ENCODE measurements around the gene SHH. TPM values are rescaled to one million over a fixed set of nuclear protein-coding genes. Genes with fewer than 3 reads are reported as not detected.
"Not testable (repeated sequence)": the region's sequence is repeated elsewhere in the genome, so short reads cannot be mapped to it uniquely, and the experiment has no call there.

Gene SHH
- total RNA-seq, 1 donor from 2014 or later: 0.07 TPM

GRCh38 chr7:155838312-155838711, 26.0 kb upstream of the SHH start:
- H3K4me3 Mint-ChIP-seq (ENCODE audit: low read depth); H3K36me3 Mint-ChIP-seq (ENCODE audit: low read depth); H3K27ac Mint-ChIP-seq; DNase-seq (ENCODE audit: low spot score); H3K4me1 Mint-ChIP-seq (ENCODE audit: low read depth); H3K9me3 Mint-ChIP-seq; H3K27me3 Mint-ChIP-seq (ENCODE audit: low read depth); intact Hi-C loops (cut with micrococcal nuclease): not testable (repeated sequence)

- H3K36me3 Mint-ChIP-seq (ENCODE audit: low read depth): no peaks in the 10 kb centered on the region
- no peak for DNase-seq (ENCODE audit: low spot score)
- H3K27ac Mint-ChIP-seq: no peak overlapping the region
- H3K4me1 Mint-ChIP-seq (ENCODE audit: low read depth): no peaks in the 10 kb centered on the region
- H3K4me3 Mint-ChIP-seq (ENCODE audit: low read depth): no peak overlapping the region
- H3K9me3 Mint-ChIP-seq: no peaks in the 10 kb centered on the region
- no peaks in the 10 kb centered on the region for H3K27me3 Mint-ChIP-seq (ENCODE audit: low read depth)
- intact Hi-C loops (cut with micrococcal nuclease): no loop called here
These were observed 24.8 kb upstream of the SHH start for GRCh38 chr7:155837126-155837479.

GRCh38 chr7:155836216-155837125, 24.2 kb upstream of the SHH start:
- no peaks in the 10 kb centered on the region for H3K27me3 Mint-ChIP-seq (ENCODE audit: low read depth)
- H3K4me3 Mint-ChIP-seq (ENCODE audit: low read depth): no peak overlapping the region
- H3K36me3 Mint-ChIP-seq (ENCODE audit: low read depth): no peaks in the 10 kb centered on the region
- intact Hi-C loops (cut with micrococcal nuclease): no loop called here
- H3K9me3 Mint-ChIP-seq: no peaks in the 10 kb centered on the region
- H3K27ac Mint-ChIP-seq: no peak overlapping the region
- DNase-seq (ENCODE audit: low spot score): no peak
- no peaks in the 10 kb centered on the region for H3K4me1 Mint-ChIP-seq (ENCODE audit: low read depth)

GRCh38 chr7:155835446-155836215, 23.4 kb upstream of the SHH start:
- Mint-ChIP-seq H3K9me3 (no peaks in the 10 kb centered on the region), H3K36me3 (ENCODE audit: low read depth) (no peaks in the 10 kb centered on the region), H3K4me1 (ENCODE audit: low read depth) (no peaks in the 10 kb centered on the region), H3K4me3 (ENCODE audit: low read depth) (no peak overlapping the region), H3K27ac (no peak overlapping the region), H3K27me3 (ENCODE audit: low read depth) (no peaks in the 10 kb centered on the region)
- intact Hi-C loops (cut with micrococcal nuclease): no loop called here
- no peak for DNase-seq (ENCODE audit: low spot score)

GRCh38 chr7:155834486-155835048, 22.3 kb upstream of the SHH start:
- Mint-ChIP-seq H3K4me1 (ENCODE audit: low read depth) (no peaks in the 10 kb centered on the region), H3K36me3 (ENCODE audit: low read depth) (no peaks in the 10 kb centered on the region), H3K27ac (no peak overlapping the region), H3K9me3 (no peaks in the 10 kb centered on the region), H3K4me3 (ENCODE audit: low read depth) (no peak overlapping the region), H3K27me3 (ENCODE audit: low read depth) (no peaks in the 10 kb centered on the region)
- DNase-seq (ENCODE audit: low spot score): no peak
- intact Hi-C loops (cut with micrococcal nuclease): no loop called here

- intact Hi-C loops (cut with micrococcal nuclease): no loop called here
- Mint-ChIP-seq H3K27me3 (ENCODE audit: low read depth) (no peaks in the 10 kb centered on the region), H3K4me1 (ENCODE audit: low read depth) (no peaks in the 10 kb centered on the region), H3K36me3 (ENCODE audit: low read depth) (no peaks in the 10 kb centered on the region), H3K4me3 (ENCODE audit: low read depth) (no peak overlapping the region), H3K27ac (no peak overlapping the region), H3K9me3 (no peaks in the 10 kb centered on the region)
- no peak for DNase-seq (ENCODE audit: low spot score)
These were observed 21.4 kb upstream of the SHH start for GRCh38 chr7:155833651-155834050.

GRCh38 chr7:155832581-155832981, 20.3 kb upstream of the SHH start:
- intact Hi-C loops (cut with micrococcal nuclease): no loop called here
- no peaks in the 10 kb centered on the region for H3K4me1 Mint-ChIP-seq (ENCODE audit: low read depth)
- H3K9me3 Mint-ChIP-seq: no peaks in the 10 kb centered on the region
- no peak overlapping the region for H3K4me3 Mint-ChIP-seq (ENCODE audit: low read depth)
- H3K36me3 Mint-ChIP-seq (ENCODE audit: low read depth): no peaks in the 10 kb centered on the region
- no peaks in the 10 kb centered on the region for H3K27me3 Mint-ChIP-seq (ENCODE audit: low read depth)
- DNase-seq (ENCODE audit: low spot score): no peak
- no peak overlapping the region for H3K27ac Mint-ChIP-seq

- Mint-ChIP-seq H3K9me3 (no peaks in the 10 kb centered on the region), H3K4me3 (ENCODE audit: low read depth) (no peak overlapping the region), H3K27me3 (ENCODE audit: low read depth) (no peaks in the 10 kb centered on the region), H3K36me3 (ENCODE audit: low read depth) (no peaks in the 10 kb centered on the region), H3K4me1 (ENCODE audit: low read depth) (no peaks in the 10 kb centered on the region), H3K27ac (no peak overlapping the region)
- no peak for DNase-seq (ENCODE audit: low spot score)
- intact Hi-C loops (cut with micrococcal nuclease): no loop called here
These were observed 19.7 kb upstream of the SHH start for GRCh38 chr7:155831807-155832524.

GRCh38 chr7:155830961-155831806, 18.9 kb upstream of the SHH start:
- Mint-ChIP-seq H3K9me3 (no peaks in the 10 kb centered on the region), H3K4me1 (ENCODE audit: low read depth) (no peaks in the 10 kb centered on the region), H3K36me3 (ENCODE audit: low read depth) (no peaks in the 10 kb centered on the region), H3K27ac (no peak overlapping the region), H3K27me3 (ENCODE audit: low read depth) (no peaks in the 10 kb centered on the region), H3K4me3 (ENCODE audit: low read depth) (no peak overlapping the region)
- no peak for DNase-seq (ENCODE audit: low spot score)
- intact Hi-C loops (cut with micrococcal nuclease): no loop called here

GRCh38 chr7:155829796-155830470, 17.7 kb upstream of the SHH start:
- Mint-ChIP-seq H3K27me3 (ENCODE audit: low read depth) (peaks cover 1% of the 10 kb centered on the region), H3K36me3 (ENCODE audit: low read depth) (no peaks in the 10 kb centered on the region), H3K4me1 (ENCODE audit: low read depth) (no peaks in the 10 kb centered on the region), H3K9me3 (no peaks in the 10 kb centered on the region), H3K27ac (no peak overlapping the region), H3K4me3 (ENCODE audit: low read depth) (no peak overlapping the region)
- intact Hi-C loops (cut with micrococcal nuclease): no loop called here
- DNase-seq (ENCODE audit: low spot score): no peak

- intact Hi-C loops (cut with micrococcal nuclease): no loop called here
- Mint-ChIP-seq H3K4me1 (ENCODE audit: low read depth) (no peaks in the 10 kb centered on the region), H3K36me3 (ENCODE audit: low read depth) (no peaks in the 10 kb centered on the region), H3K4me3 (ENCODE audit: low read depth) (no peak overlapping the region), H3K27ac (no peak overlapping the region), H3K9me3 (no peaks in the 10 kb centered on the region), H3K27me3 (ENCODE audit: low read depth) (peaks cover 6% of the 10 kb centered on the region)
- no peak for DNase-seq (ENCODE audit: low spot score)
These were observed 13.1 kb upstream of the SHH start for GRCh38 chr7:155825336-155825735.
